ENCODE data around the gene CLTB. TPM values are rescaled to one million over a fixed set of nuclear protein-coding genes. Genes with fewer than 3 reads are reported as not detected.
A peak's percentile ranks its signal among the peaks of the same experiment; 100 is the strongest.

CLTB gene
- polyA plus RNA-seq, 1 of the 3 experiments (the other 2 are of a cell fraction): 91.2 TPM

GRCh38 chr5:176454724-176455394 is 38.5 kb upstream of the CLTB start:
- peaks cover 96% of the 10 kb centered on the region for H3K79me2 ChIP-seq (ENCODE audit: insufficient read depth)
- H3K27ac ChIP-seq (ENCODE audit: low read depth in 2 of 2, low read length in 1 of 2): no peak overlapping the region
- WGBS (ENCODE audit: low lambda C conversion rate): 97% methylated on average over 4 of the region's 4 CpGs
- POLR2A ChIA-PET: no interaction called here
- no peak overlapping the region for H3K4me2 ChIP-seq
- H3K4me1 ChIP-seq (ENCODE audit: control insufficient read depth in 1 of 2, insufficient read depth in 2 of 2, low read depth in 1 of 2, low read length in 1 of 2): no peaks in the 10 kb centered on the region
- H3K9ac ChIP-seq: no peak overlapping the region
- no peaks in the 10 kb centered on the region for H3K9me3 ChIP-seq
- H3F3A ChIP-seq (replicated peaks; ENCODE audit: insufficient read depth): peaks cover 11% of the 10 kb centered on the region
- H3K4me3 ChIP-seq (ENCODE audit: low read depth in 2 of 2, low read length in 1 of 2): no peak overlapping the region
- no peak overlapping the region for H2AFZ ChIP-seq (ENCODE audit: low read depth)
- peaks cover 56% of the 10 kb centered on the region for H4K20me1 ChIP-seq (ENCODE audit: insufficient read depth)
- no peak for TF ChIP-seq CTCF (IDR thresholded peaks at IDR 0.05)
- DNase-seq: no peak
- CTCF ChIA-PET: no interaction called here
- H3K36me3 ChIP-seq (replicated peaks in 1 of 2; ENCODE audit: control insufficient read depth in 1 of 2, insufficient read depth in 2 of 2, low read length in 1 of 2): peaks cover 7 to 18% of the 10 kb centered on the region in 2 experiments
- no peaks in the 10 kb centered on the region for H3K27me3 ChIP-seq (ENCODE audit: insufficient read depth)
- no peaks in the 10 kb centered on the region for H3K9me2 ChIP-seq

GRCh38 chr5:176450077-176450476 is 33.7 kb upstream of the CLTB start:
- Histone ChIP-seq H3K4me2 (peak overlapping the region; percentile 89), H4K20me1 (ENCODE audit: insufficient read depth) (peaks cover 25% of the 10 kb centered on the region), H3K27me3 (ENCODE audit: insufficient read depth) (no peaks in the 10 kb centered on the region), H3K4me1 (ENCODE audit: control insufficient read depth in 1 of 2, insufficient read depth in 2 of 2, low read depth in 1 of 2, low read length in 1 of 2) (peaks cover 0 to 3% of the 10 kb centered on the region in 2 experiments; a peak in 2 of 4 replicates), H3K4me3 (ENCODE audit: low read depth in 2 of 2, low read length in 1 of 2) (no peak overlapping the region), H3K79me2 (ENCODE audit: insufficient read depth) (peaks cover 66% of the 10 kb centered on the region), H3K9ac (no peak overlapping the region), H3K9me2 (no peaks in the 10 kb centered on the region), H3F3A (replicated peaks; ENCODE audit: insufficient read depth) (peaks cover 10% of the 10 kb centered on the region), H3K9me3 (no peaks in the 10 kb centered on the region), H3K36me3 (replicated peaks in 1 of 2; ENCODE audit: control insufficient read depth in 1 of 2, insufficient read depth in 2 of 2, low read length in 1 of 2) (peaks cover 7 to 19% of the 10 kb centered on the region in 2 experiments), H2AFZ (ENCODE audit: low read depth) (no peak overlapping the region), H3K27ac (ENCODE audit: low read depth in 2 of 2, low read length in 1 of 2) (no peak overlapping the region)
- CTCF ChIA-PET: interaction anchor here (1.3 to 4.3 kb wide), 3 partner anchors 9 to 33 kb away, joined by 3 to 47 read pairs (median 9); partner anchors contain the start of gene CLTB
- 87% methylated on average over 1 of the region's 1 CpG for WGBS (ENCODE audit: low lambda C conversion rate)
- POLR2A ChIA-PET: interaction anchor here (0.7 kb wide), 1 partner anchor 19 kb away, joined by 3 read pairs; no protein-coding TSS in a partner anchor
- TF ChIP-seq RFX5 (IDR thresholded peaks at IDR 0.05; ENCODE audit: low read length) (no peak), MEF2A (IDR thresholded peaks at IDR 0.05; ENCODE audit: borderline replicate concordance, low read depth) (no peak), EP300 (IDR thresholded peaks at IDR 0.05; ENCODE audit: borderline replicate concordance in 1 of 2, low read depth in 1 of 2, low read length in 1 of 2) (no peak), REST (IDR thresholded peaks at IDR 0.05; ENCODE audit: low read depth, low read length) (no peak), CHD2 (IDR thresholded peaks at IDR 0.05; ENCODE audit: low read length, partially characterized antibody) (no peak), JUND (IDR thresholded peaks at IDR 0.05) (no peak), FOXM1 (IDR thresholded peaks at IDR 0.05; ENCODE audit: low read depth) (no peak), MXI1 (IDR thresholded peaks at IDR 0.05; ENCODE audit: low read depth, low read length) (no peak), RXRA (IDR thresholded peaks at IDR 0.05; ENCODE audit: borderline replicate concordance, low read depth) (no peak), EZH2phosphoT487 (IDR thresholded peaks at IDR 0.05; ENCODE audit: borderline replicate concordance, low read depth) (no peak), GABPA (IDR thresholded peaks at IDR 0.05; ENCODE audit: low read depth) (no peak), TAF1 (IDR thresholded peaks at IDR 0.05; ENCODE audit: borderline replicate concordance, low read depth, low read length) (no peak), RCOR1 (IDR thresholded peaks at IDR 0.05; ENCODE audit: low read length) (no peak), POLR2AphosphoS5 (IDR thresholded peaks at IDR 0.05; ENCODE audit: low read depth, low read length) (no peak), TEAD4 (IDR thresholded peaks at IDR 0.05; ENCODE audit: borderline replicate concordance, insufficient read depth) (no peak), ELF1 (IDR thresholded peaks at IDR 0.05) (no peak), RAD21 (IDR thresholded peaks at IDR 0.05; ENCODE audit: low read length) (no peak), SMC3 (IDR thresholded peaks at IDR 0.05; ENCODE audit: low read depth, low read length) (no peak), NRF1 (IDR thresholded peaks at IDR 0.05; ENCODE audit: low read depth, low read length) (no peak), MAX (IDR thresholded peaks at IDR 0.05; ENCODE audit: low read depth) (no peak)
- no peak for DNase-seq
